Measurements from ENCODE around the gene CCDC40. TPM values are rescaled to one million over a fixed set of nuclear protein-coding genes. Genes with fewer than 3 reads are reported as not detected.

Gene CCDC40
- total and polyA plus RNA-seq, 2 of the 13 experiments (the other 11 are each of a cell fraction or from before 2014, with no cell fraction given) = 4.1 to 5.5 TPM

DNA sequence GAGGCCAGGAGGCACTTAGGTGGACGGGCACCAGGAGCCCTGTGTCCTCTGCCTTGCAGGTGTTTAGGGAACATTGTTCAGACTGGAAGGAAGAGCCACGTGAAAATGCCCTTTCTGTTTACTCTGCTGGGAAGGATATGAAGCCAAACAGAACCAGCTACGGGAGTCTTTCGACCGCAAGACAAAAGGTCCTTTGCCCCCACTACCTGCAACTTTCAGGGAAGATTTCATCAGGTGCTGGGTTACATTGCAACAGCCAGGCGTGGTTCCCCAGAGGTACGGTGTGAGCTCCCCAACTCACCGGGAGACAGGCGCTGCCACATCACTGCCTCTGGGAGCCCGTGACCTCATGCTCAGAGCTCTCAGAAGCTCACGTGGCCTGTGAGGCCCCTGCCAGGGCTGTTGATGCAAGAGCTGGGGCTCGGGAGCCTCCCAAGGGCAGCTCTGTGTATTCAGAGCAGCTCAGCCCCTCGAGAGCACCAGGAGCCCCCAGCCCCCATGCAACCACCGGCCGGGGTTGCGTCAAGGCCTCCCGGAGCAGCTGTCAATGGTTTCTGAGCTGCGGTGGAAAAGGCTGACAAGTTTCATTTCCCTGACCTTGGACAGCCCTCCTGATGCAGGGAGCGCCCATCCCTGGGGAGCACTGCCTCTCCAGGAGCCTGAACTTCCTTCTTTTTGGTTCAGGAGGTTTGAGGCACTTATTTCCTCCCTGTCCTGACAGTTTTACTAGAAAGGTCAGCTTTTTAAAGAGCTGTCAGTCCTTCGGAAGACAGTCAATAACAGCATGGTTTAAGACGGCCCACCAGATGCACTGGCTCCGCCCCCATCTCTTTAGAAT, 42.8 kb upstream of the CCDC40 start (continued):
- peak; percentile 83 for TF ChIP-seq ZHX2 (IDR thresholded peaks at IDR 0.05; ENCODE audit: low read depth)
- 0 out of 2 replicates have a peak, but pooled peaks have one; percentile 58 for TF ChIP-seq ZHX2 (CRISPR knock-in tag; IDR thresholded peaks at IDR 0.05; ENCODE audit: borderline replicate concordance)
- peak; percentile 96 for TF ChIP-seq ZKSCAN8 (CRISPR knock-in tag; IDR thresholded peaks at IDR 0.05; ENCODE audit: borderline replicate concordance)
- no peak for TF ChIP-seq FOXA1 (IDR thresholded peaks at IDR 0.05)
- TF ChIP-seq FOXA1 (CRISPR knock-in tag; IDR thresholded peaks at IDR 0.05) = peak; percentile 92
- TF ChIP-seq HDAC2 (CRISPR knock-in tag; IDR thresholded peaks at IDR 0.05) = peak; percentile 99
- TF ChIP-seq ZMYM3 (CRISPR knock-in tag; IDR thresholded peaks at IDR 0.05) = peak; percentile 93; the same call in 1 of the 2 replicates
- TF ChIP-seq, protein P1, sequence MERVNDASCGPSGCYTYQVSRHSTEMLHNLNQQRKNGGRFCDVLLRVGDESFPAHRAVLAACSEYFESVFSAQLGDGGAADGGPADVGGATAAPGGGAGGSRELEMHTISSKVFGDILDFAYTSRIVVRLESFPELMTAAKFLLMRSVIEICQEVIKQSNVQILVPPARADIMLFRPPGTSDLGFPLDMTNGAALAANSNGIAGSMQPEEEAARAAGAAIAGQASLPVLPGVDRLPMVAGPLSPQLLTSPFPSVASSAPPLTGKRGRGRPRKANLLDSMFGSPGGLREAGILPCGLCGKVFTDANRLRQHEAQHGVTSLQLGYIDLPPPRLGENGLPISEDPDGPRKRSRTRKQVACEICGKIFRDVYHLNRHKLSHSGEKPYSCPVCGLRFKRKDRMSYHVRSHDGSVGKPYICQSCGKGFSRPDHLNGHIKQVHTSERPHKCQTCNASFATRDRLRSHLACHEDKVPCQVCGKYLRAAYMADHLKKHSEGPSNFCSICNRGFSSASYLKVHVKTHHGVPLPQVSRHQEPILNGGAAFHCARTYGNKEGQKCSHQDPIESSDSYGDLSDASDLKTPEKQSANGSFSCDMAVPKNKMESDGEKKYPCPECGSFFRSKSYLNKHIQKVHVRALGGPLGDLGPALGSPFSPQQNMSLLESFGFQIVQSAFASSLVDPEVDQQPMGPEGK (CRISPR knock-in tag; IDR thresholded peaks at IDR 0.05) = peak; percentile 100
- TF ChIP-seq ZMYM2 (CRISPR knock-in tag; IDR thresholded peaks at IDR 0.05) = no peak
- TF ChIP-seq MTF2 (CRISPR knock-in tag; IDR thresholded peaks at IDR 0.05; ENCODE audit: borderline replicate concordance) = peak; percentile 51
- peak; percentile 92 for TF ChIP-seq ZSCAN25 (CRISPR knock-in tag; IDR thresholded peaks at IDR 0.05)
- peak; percentile 98 for TF ChIP-seq ZSCAN9 (CRISPR knock-in tag; IDR thresholded peaks at IDR 0.05; ENCODE audit: borderline replicate concordance)
- TF ChIP-seq, protein P2, sequence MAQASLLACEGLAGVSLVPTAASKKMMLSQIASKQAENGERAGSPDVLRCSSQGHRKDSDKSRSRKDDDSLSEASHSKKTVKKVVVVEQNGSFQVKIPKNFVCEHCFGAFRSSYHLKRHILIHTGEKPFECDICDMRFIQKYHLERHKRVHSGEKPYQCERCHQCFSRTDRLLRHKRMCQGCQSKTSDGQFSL (CRISPR knock-in tag; IDR thresholded peaks at IDR 0.05) = peak; percentile 16; the same call in 1 of the 2 replicates
- TF ChIP-seq YEATS4 (CRISPR knock-in tag; IDR thresholded peaks at IDR 0.05; ENCODE audit: borderline replicate concordance) = peak; percentile 100
- peak; percentile 85 for TF ChIP-seq E2F1 (CRISPR knock-in tag; IDR thresholded peaks at IDR 0.05)
- TF ChIP-seq, protein P3, sequence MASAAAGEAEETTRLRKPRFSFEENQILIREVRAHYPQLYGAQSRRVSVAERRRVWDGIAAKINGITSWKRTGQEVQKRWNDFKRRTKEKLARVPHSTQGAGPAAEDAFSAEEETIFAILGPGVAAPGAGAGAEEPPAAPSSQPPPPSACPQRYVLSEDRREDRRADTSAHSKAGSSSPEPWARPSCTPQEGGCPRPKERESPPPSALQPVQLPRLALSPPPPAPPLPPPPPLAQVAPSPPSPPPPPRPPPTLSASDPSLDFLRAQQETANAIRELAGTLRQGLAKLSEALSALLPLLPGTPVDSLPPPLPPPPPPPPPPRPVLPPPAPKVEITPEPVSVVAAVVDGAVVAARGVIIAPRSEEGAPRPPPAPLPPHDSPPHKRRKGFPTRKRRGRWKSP (CRISPR knock-in tag; IDR thresholded peaks at IDR 0.05) = peak; percentile 98
- TF ChIP-seq ISL2 (CRISPR knock-in tag; IDR thresholded peaks at IDR 0.05) = peak; percentile 95
- TF ChIP-seq RORA (CRISPR knock-in tag; IDR thresholded peaks at IDR 0.05) = 0 out of 2 replicates have a peak, but pooled peaks have one; percentile 90
- 0 out of 2 replicates have a peak, but pooled peaks have one; percentile 25 for TF ChIP-seq NCOA5 (CRISPR knock-in tag; IDR thresholded peaks at IDR 0.05)
